ENCODE data around the gene GABRG1. TPM values are rescaled to one million over a fixed set of nuclear protein-coding genes. Genes with fewer than 3 reads are reported as not detected.

GABRG1 gene
- total and polyA plus RNA-seq, 2 of the 13 experiments (the other 11 are each of a cell fraction or from before 2014, with no cell fraction given) = 0.03 TPM; not detected in 1

DNA sequence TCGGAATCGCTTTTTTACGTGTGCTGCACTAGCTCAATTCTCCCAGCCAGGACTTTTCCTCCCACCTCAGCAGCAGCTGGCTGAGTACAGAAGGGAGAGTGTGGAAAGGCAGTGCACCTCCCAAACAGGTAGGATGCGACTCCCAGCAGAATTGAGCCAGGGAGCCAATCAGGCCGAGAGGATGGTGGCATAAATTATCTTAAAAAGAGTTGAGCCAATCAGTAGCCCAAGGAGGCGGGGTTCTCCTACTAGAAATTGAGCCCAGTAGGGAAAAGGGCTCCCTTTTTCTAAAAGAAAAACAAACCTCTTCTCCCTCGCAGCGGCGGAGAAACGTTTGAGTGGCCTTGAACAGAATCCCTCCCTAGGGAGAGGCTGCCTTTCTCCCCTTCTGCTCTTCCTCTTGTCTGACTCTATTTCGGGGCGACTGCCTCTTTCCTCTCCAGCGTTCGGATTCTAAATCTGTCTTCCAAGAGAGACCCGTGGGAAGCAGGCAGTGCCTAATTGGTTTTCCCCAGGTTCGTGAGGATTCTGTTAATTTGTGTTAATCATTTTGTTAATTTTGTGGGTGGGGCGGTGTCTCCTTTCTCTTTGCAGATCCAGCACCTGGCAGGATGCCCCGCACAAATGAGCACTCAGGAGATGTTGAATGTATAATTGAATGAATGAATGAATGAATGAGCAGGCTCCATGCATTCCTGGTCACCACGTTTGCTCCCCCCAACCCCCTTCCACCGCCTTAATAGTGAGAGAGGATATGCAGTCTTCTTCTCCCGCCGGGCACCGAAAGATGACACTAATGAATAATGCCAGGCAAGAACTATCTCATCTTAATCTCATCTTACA, at the start of gene GABRG1 (continued):
- TF ChIP-seq, protein P1, sequence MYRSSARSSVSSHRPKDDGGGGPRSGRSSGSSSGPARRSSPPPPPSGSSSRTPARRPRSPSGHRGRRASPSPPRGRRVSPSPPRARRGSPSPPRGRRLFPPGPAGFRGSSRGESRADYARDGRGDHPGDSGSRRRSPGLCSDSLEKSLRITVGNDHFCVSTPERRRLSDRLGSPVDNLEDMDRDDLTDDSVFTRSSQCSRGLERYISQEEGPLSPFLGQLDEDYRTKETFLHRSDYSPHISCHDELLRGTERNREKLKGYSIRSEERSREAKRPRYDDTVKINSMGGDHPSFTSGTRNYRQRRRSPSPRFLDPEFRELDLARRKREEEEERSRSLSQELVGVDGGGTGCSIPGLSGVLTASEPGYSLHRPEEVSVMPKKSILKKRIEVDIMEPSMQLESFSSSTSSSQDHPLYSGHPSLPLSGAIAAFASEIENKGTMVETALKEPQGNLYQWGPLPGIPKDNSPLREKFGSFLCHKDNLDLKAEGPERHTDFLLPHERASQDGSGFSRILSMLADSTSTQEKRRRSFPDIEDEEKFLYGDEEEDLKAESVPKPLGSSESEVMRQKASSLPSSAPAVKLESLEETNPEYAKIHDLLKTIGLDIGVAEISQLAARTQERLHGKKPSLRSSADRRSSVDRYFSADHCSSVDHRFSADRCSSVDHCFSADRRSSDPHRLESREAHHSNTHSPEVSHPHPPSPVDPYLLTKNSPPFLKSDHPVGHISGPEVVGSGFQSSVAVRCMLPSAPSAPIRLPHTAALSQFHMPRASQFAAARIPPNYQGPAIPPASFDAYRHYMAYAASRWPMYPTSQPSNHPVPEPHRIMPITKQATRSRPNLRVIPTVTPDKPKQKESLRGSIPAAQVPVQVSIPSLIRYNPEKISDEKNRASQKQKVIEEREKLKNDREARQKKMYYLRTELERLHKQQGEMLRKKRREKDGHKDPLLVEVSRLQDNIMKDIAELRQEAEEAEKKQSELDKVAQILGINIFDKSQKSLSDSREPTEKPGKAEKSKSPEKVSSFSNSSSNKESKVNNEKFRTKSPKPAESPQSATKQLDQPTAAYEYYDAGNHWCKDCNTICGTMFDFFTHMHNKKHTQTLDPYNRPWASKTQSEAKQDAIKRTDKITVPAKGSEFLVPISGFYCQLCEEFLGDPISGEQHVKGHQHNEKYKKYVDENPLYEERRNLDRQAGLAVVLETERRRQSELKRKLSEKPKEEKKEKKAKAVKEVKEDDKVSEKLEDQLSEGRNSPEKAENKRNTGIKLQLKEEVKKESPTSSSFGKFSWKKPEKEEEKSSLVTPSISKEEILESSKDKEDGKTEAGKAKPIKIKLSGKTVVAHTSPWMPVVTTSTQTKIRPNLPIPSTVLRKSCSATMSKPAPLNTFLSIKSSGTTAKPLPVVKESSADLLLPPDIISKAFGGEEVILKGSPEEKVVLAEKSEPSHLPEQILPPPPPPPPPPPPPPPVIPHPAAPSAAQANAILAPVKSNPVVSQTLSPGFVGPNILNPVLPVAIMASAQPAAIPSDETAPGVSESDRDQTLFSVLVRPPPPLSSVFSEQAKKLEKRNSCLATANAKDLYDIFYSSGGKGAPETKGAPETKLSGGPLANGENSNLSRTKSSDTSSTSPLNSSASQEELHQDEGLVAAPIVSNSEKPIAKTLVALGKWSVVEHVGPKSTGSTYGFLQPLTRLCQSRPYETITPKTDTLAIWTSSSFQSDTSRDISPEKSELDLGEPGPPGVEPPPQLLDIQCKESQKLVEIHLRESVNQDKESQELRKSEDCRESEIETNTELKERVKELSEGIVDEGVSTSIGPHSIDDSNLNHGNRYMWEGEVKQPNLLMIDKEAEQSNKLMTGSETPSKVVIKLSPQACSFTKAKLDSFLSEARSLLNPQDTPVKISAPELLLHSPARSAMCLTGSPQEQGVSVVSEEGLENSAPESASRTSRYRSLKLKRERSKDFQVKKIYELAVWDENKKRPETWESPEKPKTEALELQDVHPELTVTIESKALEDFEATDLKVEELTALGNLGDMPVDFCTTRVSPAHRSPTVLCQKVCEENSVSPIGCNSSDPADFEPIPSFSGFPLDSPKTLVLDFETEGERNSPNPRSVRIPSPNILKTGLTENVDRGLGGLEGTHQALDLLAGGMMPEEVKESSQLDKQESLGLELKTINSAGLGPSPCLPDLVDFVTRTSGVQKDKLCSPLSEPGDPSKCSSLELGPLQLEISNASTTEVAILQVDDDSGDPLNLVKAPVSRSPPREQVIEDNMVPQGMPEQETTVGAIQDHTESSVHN (CRISPR knock-in tag; IDR thresholded peaks at IDR 0.05) = no peak
- TF ChIP-seq FOXM1 (CRISPR knock-in tag; IDR thresholded peaks at IDR 0.05) (no peak), ARID2 (CRISPR knock-in tag; IDR thresholded peaks at IDR 0.05; ENCODE audit: borderline replicate concordance) (no peak), ZC3H13 (CRISPR knock-in tag; IDR thresholded peaks at IDR 0.05) (no peak), ZNF615 (CRISPR knock-in tag; IDR thresholded peaks at IDR 0.05; ENCODE audit: borderline replicate concordance) (no peak), JUND (CRISPR knock-in tag; IDR thresholded peaks at IDR 0.05) (no peak), BHLHE40 (IDR thresholded peaks at IDR 0.05; ENCODE audit: low read length) (no peak), ZNF121 (CRISPR knock-in tag; IDR thresholded peaks at IDR 0.05) (no peak), ZNF354B (CRISPR knock-in tag; IDR thresholded peaks at IDR 0.05) (no peak)
- TF ChIP-seq, protein P2, sequence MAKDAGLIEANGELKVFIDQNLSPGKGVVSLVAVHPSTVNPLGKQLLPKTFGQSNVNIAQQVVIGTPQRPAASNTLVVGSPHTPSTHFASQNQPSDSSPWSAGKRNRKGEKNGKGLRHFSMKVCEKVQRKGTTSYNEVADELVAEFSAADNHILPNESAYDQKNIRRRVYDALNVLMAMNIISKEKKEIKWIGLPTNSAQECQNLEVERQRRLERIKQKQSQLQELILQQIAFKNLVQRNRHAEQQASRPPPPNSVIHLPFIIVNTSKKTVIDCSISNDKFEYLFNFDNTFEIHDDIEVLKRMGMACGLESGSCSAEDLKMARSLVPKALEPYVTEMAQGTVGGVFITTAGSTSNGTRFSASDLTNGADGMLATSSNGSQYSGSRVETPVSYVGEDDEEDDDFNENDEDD (CRISPR knock-in tag; IDR thresholded peaks at IDR 0.05; ENCODE audit: borderline replicate concordance) = no peak
- TF ChIP-seq, protein P3, sequence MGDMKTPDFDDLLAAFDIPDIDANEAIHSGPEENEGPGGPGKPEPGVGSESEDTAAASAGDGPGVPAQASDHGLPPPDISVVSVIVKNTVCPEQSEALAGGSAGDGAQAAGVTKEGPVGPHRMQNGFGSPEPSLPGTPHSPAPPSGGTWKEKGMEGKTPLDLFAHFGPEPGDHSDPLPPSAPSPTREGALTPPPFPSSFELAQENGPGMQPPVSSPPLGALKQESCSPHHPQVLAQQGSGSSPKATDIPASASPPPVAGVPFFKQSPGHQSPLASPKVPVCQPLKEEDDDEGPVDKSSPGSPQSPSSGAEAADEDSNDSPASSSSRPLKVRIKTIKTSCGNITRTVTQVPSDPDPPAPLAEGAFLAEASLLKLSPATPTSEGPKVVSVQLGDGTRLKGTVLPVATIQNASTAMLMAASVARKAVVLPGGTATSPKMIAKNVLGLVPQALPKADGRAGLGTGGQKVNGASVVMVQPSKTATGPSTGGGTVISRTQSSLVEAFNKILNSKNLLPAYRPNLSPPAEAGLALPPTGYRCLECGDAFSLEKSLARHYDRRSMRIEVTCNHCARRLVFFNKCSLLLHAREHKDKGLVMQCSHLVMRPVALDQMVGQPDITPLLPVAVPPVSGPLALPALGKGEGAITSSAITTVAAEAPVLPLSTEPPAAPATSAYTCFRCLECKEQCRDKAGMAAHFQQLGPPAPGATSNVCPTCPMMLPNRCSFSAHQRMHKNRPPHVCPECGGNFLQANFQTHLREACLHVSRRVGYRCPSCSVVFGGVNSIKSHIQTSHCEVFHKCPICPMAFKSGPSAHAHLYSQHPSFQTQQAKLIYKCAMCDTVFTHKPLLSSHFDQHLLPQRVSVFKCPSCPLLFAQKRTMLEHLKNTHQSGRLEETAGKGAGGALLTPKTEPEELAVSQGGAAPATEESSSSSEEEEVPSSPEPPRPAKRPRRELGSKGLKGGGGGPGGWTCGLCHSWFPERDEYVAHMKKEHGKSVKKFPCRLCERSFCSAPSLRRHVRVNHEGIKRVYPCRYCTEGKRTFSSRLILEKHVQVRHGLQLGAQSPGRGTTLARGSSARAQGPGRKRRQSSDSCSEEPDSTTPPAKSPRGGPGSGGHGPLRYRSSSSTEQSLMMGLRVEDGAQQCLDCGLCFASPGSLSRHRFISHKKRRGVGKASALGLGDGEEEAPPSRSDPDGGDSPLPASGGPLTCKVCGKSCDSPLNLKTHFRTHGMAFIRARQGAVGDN (CRISPR knock-in tag; IDR thresholded peaks at IDR 0.05) = no peak
- TF ChIP-seq, protein P4, sequence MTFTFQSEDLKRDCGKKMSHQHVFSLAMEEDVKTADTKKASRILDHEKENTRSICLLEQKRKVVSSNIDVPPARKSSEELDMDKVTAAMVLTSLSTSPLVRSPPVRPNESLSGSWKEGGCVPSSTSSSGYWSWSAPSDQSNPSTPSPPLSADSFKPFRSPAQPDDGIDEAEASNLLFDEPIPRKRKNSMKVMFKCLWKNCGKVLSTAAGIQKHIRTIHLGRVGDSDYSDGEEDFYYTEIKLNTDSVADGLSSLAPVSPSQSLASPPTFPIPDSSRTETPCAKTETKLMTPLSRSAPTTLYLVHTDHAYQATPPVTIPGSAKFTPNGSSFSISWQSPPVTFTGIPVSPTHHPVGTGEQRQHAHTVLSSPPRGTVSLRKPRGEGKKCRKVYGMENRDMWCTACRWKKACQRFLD (CRISPR knock-in tag; IDR thresholded peaks at IDR 0.05; ENCODE audit: borderline replicate concordance) = no peak
